ENCODE data around the gene ASMTL. TPM values are rescaled to one million over a fixed set of nuclear protein-coding genes. Genes with fewer than 3 reads are reported as not detected.

Gene ASMTL
- 12.5 and 14.6 TPM in 2 replicates for total RNA-seq

GRCh38 chrX:1452516-1453394 is at the start of gene ASMTL:
Gene ASMTL (minus strand): TSS chrX:1452909. CDS start chrX:1452840, 69 bp downstream.

DNA sequence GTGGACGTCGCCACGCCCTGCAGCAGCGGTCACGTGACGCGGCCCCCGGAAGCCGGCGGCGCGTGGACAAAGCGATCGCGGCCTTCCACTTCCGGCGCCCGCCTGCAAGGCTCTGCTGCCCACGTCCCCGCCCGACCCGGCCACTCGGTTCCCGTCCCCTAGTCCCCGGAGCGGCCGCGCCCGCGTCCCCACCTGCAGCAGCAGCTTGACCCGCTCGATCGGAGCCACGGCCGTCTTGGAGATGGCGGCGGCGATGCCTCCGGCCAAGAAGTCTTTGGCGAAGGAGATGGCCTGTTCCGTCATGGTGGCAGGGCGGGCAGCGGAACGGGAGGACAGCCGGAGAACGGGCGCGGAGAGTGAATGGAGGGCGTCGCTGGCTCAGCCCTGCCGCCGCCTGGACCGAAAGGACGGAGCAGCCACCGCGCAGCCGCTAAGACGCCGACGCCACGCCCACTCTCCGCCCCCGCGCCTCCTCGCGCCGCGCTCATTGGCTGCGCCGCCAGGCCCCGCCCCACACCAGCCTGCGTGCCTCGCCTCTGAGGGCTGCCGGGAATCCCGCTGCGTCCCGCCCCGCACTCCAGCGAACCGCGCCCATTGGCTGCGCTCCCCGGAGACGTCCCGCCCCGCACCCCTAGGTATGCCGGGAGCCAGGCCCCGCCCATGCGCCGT is 60.9 kb downstream of the ASMTL start, which contains the start of gene SLC25A6:
TSS of gene SLC25A6 (minus strand) at position 407 of the 669 bp plus-strand sequence. CDS start at position 303, 104 bp downstream.

Other genes starting within 250 kb of the ASMTL start
- not detected in 2 replicates for gene CRLF2, start 240.3 kb downstream of the ASMTL start, total RNA-seq
- not detected in 2 replicates for gene CSF2RA, start 184.1 kb downstream of the ASMTL start, total RNA-seq
- 9.0 and 48.7 TPM in 2 replicates for gene IL3RA, start 116.1 kb downstream of the ASMTL start, total RNA-seq
- 222 and 238 TPM in 2 replicates for gene SLC25A6, start 60.8 kb downstream of the ASMTL start, total RNA-seq
- 0.26 and 0.43 TPM in 2 replicates for gene P2RY8, start 84.3 kb upstream of the ASMTL start, total RNA-seq
- 12.7 and 20.8 TPM in 2 replicates for gene AKAP17A, start 138.7 kb upstream of the ASMTL start, total RNA-seq
- not detected in 2 replicates for gene ASMT, start 162.2 kb upstream of the ASMTL start, total RNA-seq